G401 (cell line): ENCODE data around the gene OR10J5. TPM values are rescaled to one million over a fixed set of nuclear protein-coding genes. Genes with fewer than 3 reads are reported as not detected.
"Not testable (repeated sequence)": the region's sequence is repeated elsewhere in the genome, so short reads cannot be mapped to it uniquely, and the experiment has no call there.

ENCODE experiments used
- DNase-seq: peaks from one replicate; pipeline ENCODE4 v3.0.0-alpha.2; 2015; ENCODE audit warnings: low spot score
- in situ Hi-C: cut with HindIII; loops from 2 replicates; pipeline ENCODE4 v1.10.0; 2016; ENCODE audit warnings: low sequenced_read_pairs, mixed read lengths
- total RNA-seq: library from RNA; depleted of rRNA; stranded (reverse); fragments of >200 nt; shearing (Covaris generic); gene quantifications from 2 replicates; pipeline ENCODE4 v1.2.3, GENCODE V29; 2014; rRNA removed

OR10J5 gene
- total RNA-seq = not detected in 2 replicates

DNA sequence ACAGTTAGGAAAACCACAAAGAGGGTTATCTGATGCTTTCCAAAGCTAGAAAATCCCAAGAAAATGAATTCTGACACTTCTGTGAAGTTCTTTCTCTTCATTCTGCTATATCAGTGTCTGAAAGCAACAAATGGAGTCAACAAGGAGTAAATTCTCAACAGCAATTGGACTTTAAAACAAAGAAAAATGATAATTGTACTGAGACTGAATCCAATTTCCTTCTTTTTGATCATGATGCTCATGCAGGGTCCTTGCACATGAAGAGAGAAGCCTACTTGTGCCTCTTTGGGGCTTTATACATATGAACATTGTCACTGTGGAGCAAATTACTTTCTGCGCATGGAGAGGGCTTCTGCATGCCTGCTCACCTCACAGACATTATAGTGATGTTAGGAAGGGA, at the start of gene OR10J5:
Gene OR10J5, minus strand, starts transcription at position 101 of the 400 bp plus-strand sequence. Its CDS starts 0 bp downstream, at position 101.
- in situ Hi-C loops = no loop called here
- no peak for DNase-seq

DNA sequence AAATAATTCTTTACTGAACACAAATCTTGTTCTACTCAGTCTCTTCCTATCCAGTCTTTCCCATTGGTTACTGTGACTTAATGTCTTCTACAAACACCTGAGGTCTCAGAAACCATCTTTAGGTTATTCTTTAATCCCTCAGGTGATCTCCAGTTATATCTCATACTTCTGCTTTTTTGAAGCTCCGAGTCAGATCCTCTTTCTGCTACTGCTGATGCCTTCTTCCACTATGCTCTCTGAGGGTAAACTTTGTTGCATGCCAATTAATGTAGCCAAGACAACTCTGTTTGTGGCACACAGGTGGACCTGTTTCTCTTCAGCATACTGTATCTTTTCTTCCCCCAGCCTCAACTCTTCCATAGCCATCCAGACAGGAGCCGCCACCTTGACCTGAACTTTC, 48.7 kb upstream of the OR10J5 start:
- in situ Hi-C loops = no loop called here
- no peak for DNase-seq

- in situ Hi-C loops = no loop called here
Observed at GRCh38 chr1:159581422-159581821, 45.6 kb upstream of the OR10J5 start.

DNA sequence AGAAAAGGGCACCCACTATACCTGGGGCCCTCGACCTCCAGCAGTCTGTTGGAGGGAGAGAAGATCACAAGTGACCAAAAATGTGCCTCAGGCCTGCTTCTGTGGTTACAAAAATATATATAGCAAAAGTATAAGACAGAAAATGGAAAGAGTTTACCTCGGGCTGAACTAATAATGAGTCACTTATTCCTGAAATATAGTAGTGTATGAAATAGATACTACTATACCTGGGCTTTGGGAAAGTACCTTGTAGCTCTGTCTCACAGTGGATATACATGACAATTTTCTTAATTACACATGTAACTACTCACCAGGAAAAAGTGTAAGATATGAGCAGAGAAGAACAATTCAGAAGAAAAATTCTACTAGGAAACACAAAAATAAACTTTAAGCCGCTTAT, 44.5 kb upstream of the OR10J5 start:
- in situ Hi-C loops = no loop called here
- DNase-seq = no peak

More at GRCh38 chr1:159581422-159581821, 45.6 kb upstream of the OR10J5 start:
- DNase-seq = no peak

DNA sequence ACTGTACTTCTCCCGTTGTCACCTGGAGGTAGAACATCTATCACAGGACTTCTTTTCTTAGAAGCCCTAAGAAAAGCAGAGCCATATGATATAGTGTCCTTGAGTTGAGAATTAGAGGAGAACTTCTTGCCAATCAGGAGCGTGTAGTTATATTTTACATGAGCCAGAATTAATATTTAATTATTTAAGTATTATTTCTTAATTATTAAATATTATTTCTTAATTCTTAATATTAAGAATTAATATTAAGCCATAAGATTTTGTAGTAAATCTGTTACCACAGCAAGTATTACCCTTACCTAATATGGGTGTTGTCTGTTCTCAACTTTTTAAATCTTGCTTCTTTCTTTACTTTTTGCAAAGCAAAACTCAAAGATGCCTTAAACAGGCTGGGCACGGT, 41.6 kb upstream of the OR10J5 start:
- in situ Hi-C loops = no loop called here
- DNase-seq = no peak

DNA sequence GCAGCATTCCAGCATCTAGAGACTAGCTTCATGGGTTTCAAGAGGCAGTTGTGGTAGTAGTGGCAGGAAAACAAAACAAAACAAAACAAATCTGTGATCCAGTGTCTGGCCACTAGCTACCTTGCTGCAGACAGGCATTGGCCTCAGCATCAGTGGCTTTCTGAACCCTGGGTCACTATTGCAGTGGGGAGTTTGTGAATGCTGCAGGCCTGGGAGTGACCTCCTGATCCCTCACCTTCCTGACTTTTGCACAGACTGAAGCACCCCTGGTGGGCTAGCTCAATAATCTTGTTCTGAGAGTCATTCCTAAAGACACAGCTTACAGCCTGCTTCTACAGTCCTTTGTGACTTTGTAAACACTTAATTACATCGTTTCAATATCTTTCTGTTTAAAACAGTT, 26.9 kb upstream of the OR10J5 start:
- no peak for DNase-seq
- in situ Hi-C loops = no loop called here

GRCh38 chr1:159561497-159561896, 25.7 kb upstream of the OR10J5 start:
- DNase-seq = no peak
- in situ Hi-C loops = no loop called here

DNA sequence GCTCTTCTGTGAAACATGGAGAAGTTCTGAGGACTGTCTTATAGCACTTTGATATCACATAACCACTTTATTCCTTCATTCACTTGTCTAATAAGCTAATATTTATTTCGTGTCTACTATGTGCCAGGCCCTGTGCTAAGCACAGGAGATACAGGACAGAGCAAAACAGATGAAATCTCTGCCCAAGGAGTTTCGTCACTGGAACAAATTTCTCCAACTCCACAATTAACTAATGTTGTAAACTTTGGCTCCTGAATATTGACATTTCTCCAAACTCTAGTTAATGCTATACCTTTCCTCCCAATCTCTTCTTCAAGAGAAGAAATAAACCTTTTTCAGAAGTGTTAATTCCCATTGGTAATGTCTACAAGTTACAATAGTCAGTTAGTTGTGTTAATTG, 24.8 kb upstream of the OR10J5 start:
- in situ Hi-C loops = no loop called here

GRCh38 chr1:159556931-159557369, 21.1 kb upstream of the OR10J5 start:
- in situ Hi-C loops = no loop called here
- no peak for DNase-seq

More for the DNA sequence above, 24.8 kb upstream of the OR10J5 start:
- no peak for DNase-seq

GRCh38 chr1:159554696-159555095, 18.9 kb upstream of the OR10J5 start:
- no peak for DNase-seq
- in situ Hi-C loops = no loop called here

GRCh38 chr1:159554261-159554660, 18.5 kb upstream of the OR10J5 start:
- in situ Hi-C loops = no loop called here
- DNase-seq = no peak

DNA sequence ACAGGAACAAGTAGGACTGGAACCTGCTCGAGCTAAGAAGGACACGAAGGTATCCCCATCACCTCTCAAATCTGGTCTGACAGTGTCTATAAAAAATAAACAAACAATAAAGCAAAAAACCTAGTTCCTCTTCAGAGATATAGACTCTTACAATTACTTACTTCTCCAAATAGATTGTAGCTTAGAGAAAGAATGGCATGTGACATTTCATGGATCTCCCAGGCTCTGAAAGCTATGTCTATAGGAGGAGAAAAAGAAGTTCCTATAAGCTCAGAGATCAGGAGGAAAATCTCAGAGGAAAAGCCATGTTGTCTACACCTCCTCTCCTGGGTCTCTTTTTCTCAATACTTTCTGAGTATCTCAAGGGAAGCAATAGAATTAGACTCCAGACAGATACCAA, 12.3 kb upstream of the OR10J5 start:
- in situ Hi-C loops = no loop called here
- no peak for DNase-seq

GRCh38 chr1:159532922-159533321, 2.9 kb downstream of the OR10J5 start:
- no peak for DNase-seq
- in situ Hi-C loops = no loop called here

- not testable (repeated sequence) for DNase-seq
Observed at GRCh38 chr1:159524792-159525191, 11.0 kb downstream of the OR10J5 start.

GRCh38 chr1:159510229-159510541, 25.6 kb downstream of the OR10J5 start:
- in situ Hi-C loops = no loop called here
- DNase-seq = no peak

More at GRCh38 chr1:159524792-159525191, 11.0 kb downstream of the OR10J5 start:
- in situ Hi-C loops = not testable (repeated sequence)

DNA sequence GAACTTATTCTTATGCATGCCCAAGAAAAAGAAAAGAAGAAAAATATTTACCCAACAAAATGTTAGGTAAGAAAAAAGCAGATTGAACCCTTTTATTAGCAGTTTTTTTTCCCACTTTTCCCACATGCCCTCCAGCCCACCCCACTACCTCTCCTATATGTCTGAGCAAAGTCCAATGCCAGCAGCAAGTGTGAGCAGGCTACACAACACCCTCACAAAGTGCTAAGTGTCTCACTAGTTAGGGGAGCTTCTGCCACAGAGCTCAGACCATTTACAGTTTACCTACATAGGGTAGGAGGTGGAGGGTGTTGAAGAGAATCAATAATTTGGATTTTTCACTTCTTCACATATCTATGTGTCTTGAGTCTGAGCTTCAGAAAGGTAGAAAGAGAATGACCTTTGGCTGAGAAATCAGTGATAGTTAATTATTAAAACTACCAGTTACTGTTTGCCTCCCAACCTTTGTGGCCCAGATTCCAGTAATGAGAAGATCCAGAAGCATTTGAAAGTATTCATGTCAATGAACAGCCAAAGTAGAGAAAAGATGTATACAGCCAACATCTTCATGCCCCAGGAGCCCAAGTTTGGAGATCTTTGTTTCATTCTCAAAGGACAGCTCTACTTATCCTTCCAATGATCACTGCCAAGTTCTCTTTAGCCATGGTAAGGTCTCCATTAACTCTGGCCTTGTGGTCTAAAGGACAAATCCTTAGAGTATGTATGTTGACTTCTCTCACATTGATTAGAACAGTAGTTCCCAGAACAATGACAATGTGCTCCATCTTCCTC, 26.2 kb downstream of the OR10J5 start:
- in situ Hi-C loops = no loop called here
- DNase-seq = no peak

DNA sequence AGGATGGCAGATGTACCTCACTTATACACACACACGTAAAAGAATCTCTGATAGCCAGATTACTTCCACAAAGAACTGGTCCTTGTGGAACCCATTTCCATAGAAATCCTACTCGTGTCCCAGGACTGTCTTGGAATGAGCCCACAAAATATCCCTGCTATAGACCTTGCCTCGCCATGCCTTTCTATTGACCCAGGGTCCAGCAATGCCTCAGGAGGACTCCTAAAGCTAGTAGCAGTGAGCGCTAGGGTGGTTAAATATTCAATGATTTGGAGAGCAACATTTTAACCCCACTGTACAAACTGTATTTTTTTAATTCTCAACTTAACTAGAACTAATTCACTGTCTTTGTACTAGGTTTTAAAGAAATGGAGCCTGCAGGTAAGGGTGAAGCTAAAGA, 26.9 kb downstream of the OR10J5 start:
- in situ Hi-C loops = no loop called here
- no peak for DNase-seq

DNA sequence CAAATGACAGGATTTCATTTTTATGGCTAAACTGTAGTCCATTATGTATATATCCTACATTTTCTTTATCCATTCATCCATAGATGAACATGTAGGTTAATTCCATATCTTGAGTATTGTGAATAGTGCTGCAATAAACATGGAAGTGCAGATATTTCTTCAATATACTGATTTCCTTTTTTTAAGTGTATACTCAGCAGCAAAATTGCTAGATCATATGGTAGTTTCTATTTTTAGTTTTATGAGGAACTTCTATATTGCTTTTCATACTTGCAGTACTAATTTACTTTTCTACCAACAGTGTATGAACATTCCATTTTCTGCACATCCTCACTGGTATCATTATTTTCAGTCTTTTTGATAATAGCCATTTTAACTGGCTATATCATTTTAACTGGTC, 30.1 kb downstream of the OR10J5 start:
- no peak for DNase-seq
- in situ Hi-C loops = no loop called here

DNA sequence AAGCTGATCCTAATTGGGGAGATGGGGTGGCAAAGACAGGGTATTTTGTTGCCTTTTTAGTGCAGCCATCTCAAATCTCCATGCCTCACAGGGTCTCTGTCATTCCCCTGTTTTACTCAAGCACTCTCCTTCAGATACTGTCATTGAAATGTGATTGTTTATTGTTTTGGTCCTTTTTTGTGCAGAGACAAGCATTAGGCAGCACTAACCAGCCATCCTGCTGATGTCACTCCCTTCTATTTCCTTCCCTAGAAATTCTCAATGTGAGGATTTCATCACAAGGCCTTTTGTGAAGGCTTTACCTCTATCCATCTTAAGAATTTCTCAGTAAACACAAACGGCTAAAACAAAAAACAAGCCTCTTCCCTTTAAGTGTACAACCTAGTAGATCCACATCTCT, 34.7 kb downstream of the OR10J5 start:
- DNase-seq = no peak
- in situ Hi-C loops = no loop called here

GRCh38 chr1:159494513-159495210, 41.1 kb downstream of the OR10J5 start:
- DNase-seq, in situ Hi-C loops: not testable (repeated sequence)

- no peak for DNase-seq
- in situ Hi-C loops = no loop called here
Observed at GRCh38 chr1:159493354-159493753, 42.5 kb downstream of the OR10J5 start.
